Measurements from ENCODE around the gene RBM18. TPM values are rescaled to one million over a fixed set of nuclear protein-coding genes. Genes with fewer than 3 reads are reported as not detected.

Gene RBM18
- total and polyA plus RNA-seq, 2 of the 4 experiments (the other 2 are of a cell fraction), result 8.4 to 15.6 TPM

- Histone ChIP-seq H4K5ac (ENCODE audit: low read depth, low read length) (no peak within 1 kb of the TSS), H2BK20ac (ENCODE audit: low read depth, low read length) (no peak within 1 kb of the TSS; the same call in 1 of the 2 replicates), H4K20me1 (ENCODE audit: insufficient read depth, low read length) (peaks cover 12% of the 10 kb centered on the region; the same call in 1 of the 2 replicates), H3K23ac (ENCODE audit: low read depth, low read length) (0 out of 2 replicates have a peak within 1 kb of the TSS, but pooled peaks have one; percentile 23), H3K9me3 (ENCODE audit: control insufficient read depth, insufficient read depth, low read length) (peaks cover 2% of the 10 kb centered on the region; the same call in 1 of the 2 replicates), H3K27ac (ENCODE audit: insufficient read depth, low read length) (no peak within 1 kb of the TSS), H3K36me3 (ENCODE audit: control insufficient read depth, insufficient read depth, low read length) (no peaks in the 10 kb centered on the region), H4K91ac (ENCODE audit: insufficient read depth, low read depth, low read length) (no peak within 1 kb of the TSS), H3K14ac (replicated peaks; ENCODE audit: low read depth, low read length) (no peak within 1 kb of the TSS), H3K4me3 (ENCODE audit: insufficient read depth, low read depth, low read length) (no peak within 1 kb of the TSS; the same call in none of the 2 replicates), H3K56ac (ENCODE audit: extremely low read depth, insufficient read depth, low read length) (no peak within 1 kb of the TSS), H4K8ac (ENCODE audit: low read depth in 2 of 2, low read length in 2 of 2) (no peak within 1 kb of the TSS; a peak in 1 of 4 replicates), H2BK15ac (ENCODE audit: low read depth, low read length) (no peak within 1 kb of the TSS), H2AFZ (replicated peaks; ENCODE audit: low read length, poor library complexity) (peak within 1 kb of the TSS; percentile 80), H3K4me1 (ENCODE audit: control insufficient read depth, insufficient read depth, low read length) (no peaks in the 10 kb centered on the region; the same call in 1 of the 2 replicates), H3K27me3 (ENCODE audit: control insufficient read depth, insufficient read depth, low read length) (peaks cover 87% of the 10 kb centered on the region), H2AK5ac (ENCODE audit: low read depth, low read length) (0 out of 2 replicates have a peak within 1 kb of the TSS, but pooled peaks have one; percentile 44), H2AK9ac (replicated peaks; ENCODE audit: low read depth, low read length, poor library complexity) (peak within 1 kb of the TSS; percentile 71), H3K9ac (ENCODE audit: low read depth, low read length) (no peak within 1 kb of the TSS), H3K4ac (ENCODE audit: low read depth, low read length) (no peak within 1 kb of the TSS), H3K9me1 (ENCODE audit: insufficient read depth, low read length) (peaks cover 4% of the 10 kb centered on the region; the same call in 1 of the 2 replicates), H3K79me1 (ENCODE audit: low read depth in 1 of 2, low read length in 2 of 2) (no peaks in the 10 kb centered on the region), H2BK5ac (ENCODE audit: low read depth, low read length, poor library complexity, severe bottlenecking) (no peak within 1 kb of the TSS), H2BK120ac (ENCODE audit: low read depth, low read length) (no peak within 1 kb of the TSS), H3K4me2 (ENCODE audit: low read depth, low read length) (peak within 1 kb of the TSS; percentile 73), H3K18ac (ENCODE audit: low read depth, low read length) (no peak within 1 kb of the TSS)
- TF ChIP-seq MAZ (IDR thresholded peaks at IDR 0.05; ENCODE audit: borderline replicate concordance, low read depth, low read length) (no peak), FOS (IDR thresholded peaks at IDR 0.05; ENCODE audit: low read depth, low read length) (peak; percentile 60)
- POLR2A ChIA-PET (ENCODE audit: unreplicated experiment), result no interaction called here
- intact Hi-C loops (cut with micrococcal nuclease) (no loop called here), dilution Hi-C loops (cut with HindIII; ENCODE audit: low sequenced_read_pairs, unreplicated experiment) (no loop called here), in situ Hi-C loops (cut with MboI; ENCODE audit: low sequenced_read_pairs) (no loop called here)
- DNase-seq, result peak; percentile 47
- no TSS peak for BruUV-seq (replicated peaks)
- 0% methylated on average over 29 of the region's 70 CpGs; no CpG with 5 or more reads in 1 of the 2 experiments for WGBS, 2 experiments (ENCODE audit: extremely low coverage in 2 of 2, insufficient read length in 1 of 2)
- peak; percentile 74 for ATAC-seq (ENCODE audit: low read depth)
- CTCF ChIA-PET, result no interaction called here
Observed at GRCh38 chr9:122228568-122229484, 35.8 kb downstream of the RBM18 start, which contains the start of gene LHX6. Gene LHX6 (minus strand): TSS chr9:122228957. CDS start chr9:122228740, 217 bp downstream.

Data from IMR-90 (cell line).